Mucosa of rectum (tissue), 2 donors: ENCODE results near the gene CD58.

Source experiments
- H3K27ac ChIP-seq, 2 donors: one replicate each; pipeline ENCODE4 v1.7.0; 2013; ENCODE audit warnings: inconsistent platforms in 2 of 2, low read depth in 2 of 2, low read length in 2 of 2
- H3K27me3 ChIP-seq, 2 donors: one replicate each; pipeline ENCODE4 v1.7.0; 2013; ENCODE audit warnings: low read length in 2 of 2; ENCODE audit not compliant: control insufficient read depth in 2 of 2, insufficient read depth in 2 of 2
- H3K36me3 ChIP-seq, 2 donors: one replicate each; pipeline ENCODE4 v1.7.0; 2013; ENCODE audit warnings: low read length in 2 of 2; ENCODE audit not compliant: control insufficient read depth in 2 of 2, insufficient read depth in 2 of 2
- H3K4me1 ChIP-seq, 2 donors: one replicate each; pipeline ENCODE4 v1.7.0; 2013; ENCODE audit warnings: low read length in 2 of 2, mild to moderate bottlenecking in 1 of 2; ENCODE audit not compliant: control insufficient read depth in 2 of 2, insufficient read depth in 2 of 2
- H3K4me3 ChIP-seq, 2 donors: one replicate each; pipeline ENCODE4 v1.7.0; 2013; ENCODE audit warnings: low read length in 2 of 2
- H3K9ac ChIP-seq, 2 donors: one replicate each; pipeline ENCODE4 v1.7.0; 2013; ENCODE audit warnings: low read length in 2 of 2, low read depth in 1 of 2, mild to moderate bottlenecking in 1 of 2
- H3K9me3 ChIP-seq, 2 donors: one replicate each; pipeline ENCODE4 v1.7.0; 2013; ENCODE audit warnings: low read length in 2 of 2; ENCODE audit not compliant: control insufficient read depth in 2 of 2
- donor health status: healthy.
- donor health status: Normal muscosa, but diverticular disease.

The CD58 gene

DNA sequence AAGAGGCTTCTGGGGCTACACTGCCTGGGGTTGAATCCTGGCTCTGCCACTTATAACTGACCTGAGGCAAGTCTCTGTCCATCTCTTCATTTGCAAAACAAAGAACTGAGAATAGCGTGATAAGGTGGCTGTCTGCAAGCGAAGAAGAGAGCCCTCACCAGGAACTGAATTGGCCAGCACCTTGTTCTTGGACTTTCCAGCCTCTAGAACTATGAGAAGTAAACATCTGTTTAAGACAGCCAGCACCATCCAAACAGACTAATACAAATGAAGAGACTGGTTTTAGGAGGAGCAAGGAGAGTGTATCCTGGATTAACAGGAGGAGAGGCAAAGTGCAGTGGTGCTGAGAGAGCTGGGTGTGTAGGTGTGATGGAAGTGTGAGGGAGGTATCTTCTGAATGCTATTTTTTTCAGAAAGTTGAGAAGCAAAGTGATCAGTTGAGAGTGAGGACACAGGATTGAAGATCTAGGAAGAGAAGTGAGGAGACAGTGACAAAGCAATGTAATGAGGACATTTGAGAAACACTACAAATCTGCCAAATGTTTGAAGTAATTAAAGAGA lies 59.3 kb downstream of the CD58 start:
- Histone ChIP-seq H3K4me3 (no peak overlapping the region), H3K36me3 (no peaks in the 10 kb centered on the region), H3K9ac (no peak overlapping the region), H3K27ac (no peak overlapping the region), H3K27me3 (no peaks in the 10 kb centered on the region), H3K4me1 (peaks cover 9 to 17% of the 10 kb centered on the region in 2 donors), H3K9me3 (no peaks in the 10 kb centered on the region)

- H3K9me3 ChIP-seq = no peaks in the 10 kb centered on the region
- no peaks in the 10 kb centered on the region for H3K36me3 ChIP-seq
- H3K9ac ChIP-seq = no peak overlapping the region
- no peaks in the 10 kb centered on the region for H3K27me3 ChIP-seq
- no peak overlapping the region for H3K4me3 ChIP-seq
- H3K4me1 ChIP-seq = peaks cover 7 to 16% of the 10 kb centered on the region in 2 donors
- H3K27ac ChIP-seq = no peak overlapping the region
These were observed 60.5 kb downstream of the CD58 start for GRCh38 chr1:116510361-116510760.

DNA sequence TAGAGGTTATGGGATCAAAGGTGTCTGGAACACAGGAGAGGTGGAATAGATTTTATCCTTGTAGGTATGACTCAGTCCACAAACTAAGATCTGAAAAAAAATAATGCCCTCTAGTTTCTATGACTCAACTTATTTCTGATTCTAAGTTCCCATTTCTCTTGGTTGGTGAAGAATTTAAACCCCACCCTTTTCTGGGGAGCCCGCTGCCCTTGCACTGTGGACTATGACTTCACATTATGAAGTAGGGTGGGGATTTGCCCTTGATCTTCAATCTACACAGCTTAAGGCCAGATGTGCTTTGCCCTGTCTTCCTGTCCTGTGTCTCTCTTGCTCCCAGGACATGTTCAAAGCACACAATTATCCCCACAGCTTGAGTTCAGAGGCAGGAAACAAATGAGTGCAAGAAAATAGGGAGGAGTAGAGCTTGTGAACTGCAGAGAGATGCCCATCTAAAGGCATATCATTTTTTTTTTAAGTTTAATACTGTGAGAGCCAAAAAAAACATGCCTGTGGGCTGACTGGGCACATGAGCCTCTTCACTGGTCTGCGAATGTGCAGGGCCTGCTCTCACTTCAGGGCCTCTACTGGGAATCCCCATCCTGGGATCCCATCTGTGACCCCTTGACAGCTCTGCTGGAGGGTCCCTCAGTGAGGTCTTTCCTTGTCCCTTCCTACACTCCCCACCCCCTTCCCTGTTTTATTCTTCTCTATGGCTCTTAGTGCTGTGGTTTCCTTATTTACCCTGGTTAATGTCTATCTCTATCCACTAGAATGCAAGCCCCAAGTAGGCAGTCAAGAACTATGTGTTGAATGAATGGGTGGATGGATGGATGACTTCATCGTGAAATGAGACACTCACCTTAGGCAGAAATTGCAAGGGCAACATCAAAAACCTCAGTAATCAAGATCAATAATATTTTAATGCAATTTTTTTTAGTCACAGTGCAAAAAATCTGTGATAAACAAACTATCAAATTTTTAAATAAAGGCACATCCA lies 61.5 kb downstream of the CD58 start:
- Histone ChIP-seq H3K9me3 (no peaks in the 10 kb centered on the region), H3K9ac (no peak overlapping the region), H3K36me3 (no peaks in the 10 kb centered on the region), H3K27me3 (no peaks in the 10 kb centered on the region), H3K4me3 (no peak overlapping the region), H3K27ac (peak overlapping the region; percentile 38 to 55), H3K4me1 (peaks cover 7 to 14% of the 10 kb centered on the region in 2 donors)

- Histone ChIP-seq H3K36me3 (no peaks in the 10 kb centered on the region), H3K27me3 (no peaks in the 10 kb centered on the region), H3K9me3 (no peaks in the 10 kb centered on the region), H3K4me3 (no peak overlapping the region), H3K4me1 (peaks cover 7 to 18% of the 10 kb centered on the region in 2 donors), H3K27ac (peak overlapping the region; percentile 38 to 48), H3K9ac (no peak overlapping the region)
These were observed 62.5 kb downstream of the CD58 start for GRCh38 chr1:116508085-116508983.

GRCh38 chr1:116507631-116508030 lies 63.2 kb downstream of the CD58 start:
- no peak overlapping the region for H3K4me3 ChIP-seq
- no peaks in the 10 kb centered on the region for H3K27me3 ChIP-seq
- peaks cover 7 to 18% of the 10 kb centered on the region in 2 donors for H3K4me1 ChIP-seq
- no peaks in the 10 kb centered on the region for H3K9me3 ChIP-seq
- H3K9ac ChIP-seq = no peak overlapping the region
- H3K36me3 ChIP-seq = no peaks in the 10 kb centered on the region
- H3K27ac ChIP-seq = no peak overlapping the region

- Histone ChIP-seq H3K9ac (no peak overlapping the region), H3K4me1 (peaks cover 7 to 18% of the 10 kb centered on the region in 2 donors), H3K27ac (no peak overlapping the region), H3K4me3 (no peak overlapping the region), H3K27me3 (no peaks in the 10 kb centered on the region), H3K9me3 (no peaks in the 10 kb centered on the region), H3K36me3 (no peaks in the 10 kb centered on the region)
These were observed 64.5 kb downstream of the CD58 start for GRCh38 chr1:116506132-116507004.

DNA sequence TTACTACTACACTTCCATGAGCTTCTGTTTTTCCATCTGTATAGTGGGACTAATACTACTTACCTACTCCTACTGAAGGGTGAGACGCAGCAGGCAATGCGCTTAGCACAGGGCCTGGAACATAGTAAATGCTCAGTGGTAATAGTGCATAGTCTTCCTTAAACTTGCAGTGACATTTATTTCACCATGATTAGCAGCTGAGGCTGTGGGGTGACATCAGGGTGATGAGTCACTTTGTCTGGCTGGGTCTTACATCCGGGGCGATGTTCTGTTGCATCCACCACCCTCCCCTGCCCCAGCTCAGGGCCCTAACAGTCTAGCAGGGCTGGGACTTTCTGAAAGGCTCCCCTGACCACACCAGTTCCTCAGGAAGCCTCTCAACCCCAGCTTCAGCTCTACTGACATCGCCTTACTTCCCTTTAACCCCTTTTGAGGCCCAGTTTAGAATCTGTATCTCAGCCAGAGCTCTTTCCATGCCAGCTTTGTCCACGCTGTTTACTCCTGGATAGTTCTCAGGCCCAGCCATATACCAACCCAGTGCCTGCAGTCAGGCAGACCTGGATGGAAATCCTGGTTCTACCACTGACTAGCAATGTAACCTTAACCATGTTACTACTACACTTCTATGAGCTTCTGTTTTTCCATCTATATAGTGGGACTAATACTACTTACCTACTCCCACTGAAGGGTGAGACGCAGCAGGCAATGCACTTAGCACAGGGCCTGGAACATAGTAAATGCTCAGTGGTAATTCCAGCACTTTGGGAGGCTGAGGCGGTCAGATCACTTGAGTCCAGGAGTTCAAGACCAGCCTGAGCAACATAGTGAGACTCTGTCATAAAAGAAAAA lies 66.3 kb downstream of the CD58 start:
- Histone ChIP-seq H3K27ac (peak overlapping the region; percentile 28 to 72), H3K9ac (no peak overlapping the region), H3K9me3 (no peaks in the 10 kb centered on the region), H3K4me3 (no peak overlapping the region), H3K36me3 (no peaks in the 10 kb centered on the region), H3K4me1 (peaks cover 7 to 22% of the 10 kb centered on the region in 2 donors), H3K27me3 (no peaks in the 10 kb centered on the region)

DNA sequence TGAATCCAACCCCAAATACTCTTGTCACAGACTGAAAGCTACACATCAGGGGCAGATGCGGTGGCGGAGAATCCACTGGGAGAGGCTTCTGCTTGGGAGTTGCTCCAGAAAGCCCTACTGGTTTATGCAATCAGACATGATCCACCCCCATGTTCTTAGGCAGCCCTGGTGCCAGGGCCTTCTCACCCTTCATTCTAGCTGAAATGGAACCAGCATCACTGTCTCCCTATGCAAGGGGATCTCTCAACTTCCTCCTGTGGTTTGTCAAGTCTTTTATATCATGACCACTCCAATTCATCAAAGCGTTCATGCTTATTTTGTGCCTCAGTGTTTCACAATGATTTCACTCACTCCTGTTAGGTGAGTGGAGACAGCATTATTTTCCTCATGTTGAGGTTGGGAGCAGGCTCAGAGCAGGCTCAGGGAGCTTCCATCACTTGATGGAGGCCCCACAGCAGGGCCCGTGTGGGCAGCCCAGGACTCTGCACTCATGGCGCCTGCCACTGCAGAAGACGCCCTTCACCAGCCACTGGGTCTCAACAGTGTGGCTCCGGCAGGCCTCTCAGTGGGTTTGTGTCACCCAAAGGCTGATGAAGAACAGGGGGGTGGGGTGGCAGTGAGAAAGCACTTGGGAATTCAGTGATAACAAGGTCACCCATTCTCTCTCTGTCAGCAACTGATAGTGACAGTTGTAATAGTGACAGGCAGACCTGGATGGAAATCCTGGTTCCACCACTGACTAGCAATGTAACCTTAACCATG lies 67.1 kb downstream of the CD58 start:
- Histone ChIP-seq H3K4me1 (peaks cover 4 to 19% of the 10 kb centered on the region in 2 donors), H3K36me3 (no peaks in the 10 kb centered on the region), H3K9me3 (no peaks in the 10 kb centered on the region), H3K27ac (peak overlapping the region; percentile 7 to 72), H3K27me3 (no peaks in the 10 kb centered on the region), H3K9ac (no peak overlapping the region), H3K4me3 (no peak overlapping the region)
